H1 (cell line): ENCODE data around the gene GAMT. TPM values are rescaled to one million over a fixed set of nuclear protein-coding genes. Genes with fewer than 3 reads are reported as not detected.

Experiments used
- SAP30 ChIP-seq: fragments of 300-600 bp; sonication (generic); IDR thresholded peaks from 2 replicates; pipeline ENCODE4 v1.7.1; 2012; ENCODE audit warnings: low read length, moderate library complexity, mild to moderate bottlenecking, inconsistent platforms; ENCODE audit not compliant: insufficient read depth, insufficient replicate concordance
- TAF7 ChIP-seq: optimal IDR thresholded peaks from 2 replicates; pipeline ENCODE3; 2011; ENCODE audit warnings: low read depth, mild to moderate bottlenecking, inconsistent platforms, low read length, moderate library complexity, borderline replicate concordance
- ZNF274 ChIP-seq: IDR thresholded peaks from 2 replicates; pipeline ENCODE4 v1.7.0; 2012; ENCODE audit warnings: low read length, borderline replicate concordance; ENCODE audit errors: extremely low read depth
- polyA plus RNA-seq, 7 experiments: library from polyadenylated mRNA; depleted of rRNA in 3 of 7; stranded (reverse) in 5 of 7; unstranded in 2 of 7; fragments of >200 nt in 5 of 7; fragments of 200-250 nt in 2 of 7; gene quantifications; 1 replicate in 5 of 7; 2 replicates in 1 of 7; 4 replicates in 1 of 7; pipeline versions ENCODE4 v1.2.1 to v1.2.3, GENCODE V29; 2011 to 2013; ENCODE audit warnings: missing spikeins in 2 of 7, mixed read lengths in 2 of 7
- total RNA-seq: library from RNA; stranded (reverse); fragmentation: NEBNext Ultra II Directional; extraction: Animal tissue kit (Norgen Biotek cat#: 25700); gene quantifications from 2 replicates; pipeline ENCODE4 v1.2.1, GENCODE V29; 2021

Gene GAMT
- total and polyA plus RNA-seq, 2 of the 8 experiments (the other 6 are each of a cell fraction or from before 2014, with no cell fraction given), result 17.2 to 35.6 TPM

- TF ChIP-seq TAF7 (no peak), ZNF274 (no peak), SAP30 (no peak)
Measured at GRCh38 chr19:1386945-1387683, 14.2 kb downstream of the GAMT start (continued).
